Hepatocyte (in vitro differentiated cells): ENCODE measurements around the gene DOLPP1.

Source experiments
- EZH2 ChIP-seq: fragments of 200-600 bp; sonication (generic); IDR thresholded peaks from 2 replicates; pipeline ENCODE4 v1.6.1; 2016; ENCODE audit warnings: antibody characterized with exemption, mild to moderate bottlenecking, borderline replicate concordance
- TF ChIP-seq, protein P1 (sequence below): fragments of 200-600 bp; sonication (generic); IDR thresholded peaks from 2 replicates; pipeline ENCODE4 v1.5.1; 2016; ENCODE audit warnings: antibody characterized with exemption, mild to moderate bottlenecking; ENCODE audit not compliant: poor library complexity

DNA sequence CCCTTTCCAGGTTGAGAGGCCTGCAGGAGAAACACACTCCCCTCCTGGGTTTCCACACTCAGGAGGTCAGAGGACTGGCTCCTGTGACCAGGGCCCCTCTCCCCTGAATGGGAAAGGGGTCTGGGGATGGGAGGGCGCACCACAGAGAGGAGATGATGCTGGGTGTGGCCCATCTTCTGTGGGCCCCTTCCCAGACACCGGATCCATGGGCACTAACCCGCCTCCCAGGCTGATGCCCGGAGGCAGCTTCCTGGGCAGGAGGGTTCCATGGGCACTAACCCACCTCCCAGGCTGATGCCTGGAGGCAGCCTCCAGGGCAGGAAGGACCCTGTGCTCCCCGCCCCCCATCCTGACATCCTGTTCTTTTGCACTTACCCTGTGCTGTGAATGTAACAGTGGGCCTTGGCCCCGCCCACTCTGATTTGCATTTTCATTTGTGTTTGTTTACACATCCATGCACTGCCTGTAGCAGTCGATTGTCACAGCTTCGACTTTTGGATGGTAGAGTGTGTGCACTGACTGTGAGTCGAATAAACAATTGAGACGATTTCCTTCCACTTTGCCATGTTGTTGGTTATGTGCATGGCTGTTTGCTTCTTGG is 9.3 kb upstream of the DOLPP1 start:
- TF ChIP-seq, protein P1, sequence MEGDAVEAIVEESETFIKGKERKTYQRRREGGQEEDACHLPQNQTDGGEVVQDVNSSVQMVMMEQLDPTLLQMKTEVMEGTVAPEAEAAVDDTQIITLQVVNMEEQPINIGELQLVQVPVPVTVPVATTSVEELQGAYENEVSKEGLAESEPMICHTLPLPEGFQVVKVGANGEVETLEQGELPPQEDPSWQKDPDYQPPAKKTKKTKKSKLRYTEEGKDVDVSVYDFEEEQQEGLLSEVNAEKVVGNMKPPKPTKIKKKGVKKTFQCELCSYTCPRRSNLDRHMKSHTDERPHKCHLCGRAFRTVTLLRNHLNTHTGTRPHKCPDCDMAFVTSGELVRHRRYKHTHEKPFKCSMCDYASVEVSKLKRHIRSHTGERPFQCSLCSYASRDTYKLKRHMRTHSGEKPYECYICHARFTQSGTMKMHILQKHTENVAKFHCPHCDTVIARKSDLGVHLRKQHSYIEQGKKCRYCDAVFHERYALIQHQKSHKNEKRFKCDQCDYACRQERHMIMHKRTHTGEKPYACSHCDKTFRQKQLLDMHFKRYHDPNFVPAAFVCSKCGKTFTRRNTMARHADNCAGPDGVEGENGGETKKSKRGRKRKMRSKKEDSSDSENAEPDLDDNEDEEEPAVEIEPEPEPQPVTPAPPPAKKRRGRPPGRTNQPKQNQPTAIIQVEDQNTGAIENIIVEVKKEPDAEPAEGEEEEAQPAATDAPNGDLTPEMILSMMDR = no peak
- TF ChIP-seq EZH2 = no peak
